Panc1 (cell line): Measurements from ENCODE around the gene TOM1.
A peak's percentile ranks its signal among the peaks of the same experiment; 100 is the strongest.

Source experiments
- CTCF ChIP-seq: fragments of 450-650 bp; IDR thresholded peaks from 2 replicates; pipeline ENCODE4 v1.5.1; 2017; ENCODE audit warnings: mild to moderate bottlenecking
- POLR2AphosphoS5 ChIP-seq: IDR thresholded peaks from 2 replicates; pipeline ENCODE4 v1.6.1; 2012; ENCODE audit warnings: mild to moderate bottlenecking, low read depth, low read length, moderate library complexity
- REST ChIP-seq, 2 experiments: IDR thresholded peaks; 2 replicates each; pipeline ENCODE4 v1.6.1; 2011 to 2012; ENCODE audit warnings: low read depth in 2 of 2, control low read depth in 1 of 2, low read length in 1 of 2, mild to moderate bottlenecking in 1 of 2, moderate library complexity in 1 of 2; ENCODE audit not compliant: insufficient read depth in 1 of 2
- SIN3A ChIP-seq: IDR thresholded peaks from 2 replicates; pipeline ENCODE4 v1.6.1; 2012; ENCODE audit warnings: low read depth, mild to moderate bottlenecking, low read length, moderate library complexity, borderline replicate concordance; ENCODE audit not compliant: insufficient read depth
- TCF7L2 ChIP-seq: IDR thresholded peaks from 2 replicates; pipeline ENCODE4 v1.6.1; 2011; ENCODE audit warnings: mild to moderate bottlenecking, low read depth, low read length, inconsistent platforms

- TF ChIP-seq CTCF (no peak), REST (IDR thresholded peaks at IDR 0.05; ENCODE audit: insufficient read depth in 1 of 2, low read depth in 2 of 2, low read length in 1 of 2) (no peak), POLR2AphosphoS5 (peak; percentile 71), SIN3A (peak; percentile 74), TCF7L2 (no peak)
Observed at GRCh38 chr22:35299673-35300499, at the start of gene TOM1.
